Brain microvascular endothelial cell (primary cell): Measurements from ENCODE around the gene FOXA1.
"Not testable (repeated sequence)": the region's sequence is repeated elsewhere in the genome, so short reads cannot be mapped to it uniquely, and the experiment has no call there.

ENCODE experiments used
- DNase-seq: peaks from one replicate; pipeline ENCODE4 v3.0.0-alpha.2; 2020
- H3K27ac ChIP-seq: fragments of 250-450 bp; sonication (Bioruptor Pico); 2 replicates; pipeline ENCODE4 v1.5.1; 2020; ENCODE audit warnings: mild to moderate bottlenecking, moderate library complexity
- H3K27me3 ChIP-seq: fragments of 250-450 bp; sonication (Bioruptor Pico); replicated peaks from 2 replicates; pipeline ENCODE4 v1.5.1; 2020; ENCODE audit warnings: mild to moderate bottlenecking
- H3K36me3 ChIP-seq: fragments of 250-450 bp; sonication (Bioruptor Pico); replicated peaks from 2 replicates; pipeline ENCODE4 v1.5.1; 2020; ENCODE audit warnings: mild to moderate bottlenecking
- H3K4me3 ChIP-seq: 2 replicates; pipeline ENCODE4 v1.5.1; 2011; ENCODE audit warnings: low read depth, mild to moderate bottlenecking, control low read depth, low read length, moderate library complexity
- in situ Hi-C: cut with HindIII; loops from 2 replicates; pipeline ENCODE4 v1.10.0; 2017; ENCODE audit warnings: low sequenced_read_pairs, low pct_ligation_motif_present
- TF ChIP-seq, protein P1 (sequence below): IDR thresholded peaks from 2 replicates; pipeline ENCODE4 v1.5.1; 2011; ENCODE audit warnings: low read depth, mild to moderate bottlenecking, moderate library complexity, low read length, control low read depth, inconsistent platforms; ENCODE audit errors: missing control alignments

FOXA1 gene

DNA sequence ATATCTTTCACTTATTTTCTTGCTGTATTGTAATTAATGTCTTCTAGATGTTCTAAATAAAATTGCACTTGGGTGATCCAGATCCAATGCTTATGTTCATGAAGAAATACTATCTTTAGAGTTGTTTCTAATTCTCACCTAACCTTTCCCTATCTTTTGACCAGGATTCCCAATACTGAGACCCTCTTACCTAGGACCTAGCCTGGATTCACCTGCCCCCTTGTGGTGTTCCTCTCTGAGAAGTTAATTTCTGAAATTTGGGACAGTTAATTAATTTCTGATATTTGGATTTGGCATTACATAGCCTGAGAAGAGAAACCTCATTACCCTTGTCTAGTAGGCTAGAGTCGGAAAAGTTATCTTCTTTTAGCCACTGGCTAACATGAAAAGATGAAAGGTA is 29.5 kb downstream of the FOXA1 start:
- in situ Hi-C loops, result no loop called here
- no peak for DNase-seq
- Histone ChIP-seq H3K36me3 (no peaks in the 10 kb centered on the region), H3K27me3 (no peaks in the 10 kb centered on the region), H3K4me3 (no peak overlapping the region), H3K27ac (no peak overlapping the region)
- TF ChIP-seq, protein P1, sequence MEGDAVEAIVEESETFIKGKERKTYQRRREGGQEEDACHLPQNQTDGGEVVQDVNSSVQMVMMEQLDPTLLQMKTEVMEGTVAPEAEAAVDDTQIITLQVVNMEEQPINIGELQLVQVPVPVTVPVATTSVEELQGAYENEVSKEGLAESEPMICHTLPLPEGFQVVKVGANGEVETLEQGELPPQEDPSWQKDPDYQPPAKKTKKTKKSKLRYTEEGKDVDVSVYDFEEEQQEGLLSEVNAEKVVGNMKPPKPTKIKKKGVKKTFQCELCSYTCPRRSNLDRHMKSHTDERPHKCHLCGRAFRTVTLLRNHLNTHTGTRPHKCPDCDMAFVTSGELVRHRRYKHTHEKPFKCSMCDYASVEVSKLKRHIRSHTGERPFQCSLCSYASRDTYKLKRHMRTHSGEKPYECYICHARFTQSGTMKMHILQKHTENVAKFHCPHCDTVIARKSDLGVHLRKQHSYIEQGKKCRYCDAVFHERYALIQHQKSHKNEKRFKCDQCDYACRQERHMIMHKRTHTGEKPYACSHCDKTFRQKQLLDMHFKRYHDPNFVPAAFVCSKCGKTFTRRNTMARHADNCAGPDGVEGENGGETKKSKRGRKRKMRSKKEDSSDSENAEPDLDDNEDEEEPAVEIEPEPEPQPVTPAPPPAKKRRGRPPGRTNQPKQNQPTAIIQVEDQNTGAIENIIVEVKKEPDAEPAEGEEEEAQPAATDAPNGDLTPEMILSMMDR, result peak; percentile 36

- no peak for DNase-seq
- TF ChIP-seq, protein P1, result no peak
- no peaks in the 10 kb centered on the region for H3K27me3 ChIP-seq
- no peak overlapping the region for H3K27ac ChIP-seq
- H3K36me3 ChIP-seq, result no peaks in the 10 kb centered on the region
- in situ Hi-C loops, result no loop called here
- no peak overlapping the region for H3K4me3 ChIP-seq
Observed at GRCh38 chr14:37563189-37563588, 31.9 kb downstream of the FOXA1 start.

DNA sequence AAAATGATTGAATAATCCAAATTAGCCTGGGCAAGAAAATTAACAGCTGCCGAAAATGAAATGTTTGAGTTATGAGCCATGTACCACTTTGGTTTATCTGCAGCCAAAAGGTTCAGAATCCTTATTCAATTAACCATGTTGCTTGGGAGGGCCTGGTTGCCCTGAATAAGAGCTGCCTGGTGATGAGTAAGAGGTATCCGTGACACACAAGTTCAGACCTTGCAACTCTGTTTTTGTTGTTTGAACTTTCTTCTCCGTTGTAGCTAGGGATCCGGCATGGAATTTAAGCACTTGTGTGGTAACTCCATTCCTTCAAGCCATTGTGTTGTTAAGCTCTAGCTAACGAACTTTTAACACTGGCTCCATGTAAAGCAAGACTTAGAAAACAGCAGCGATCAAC is 35.7 kb downstream of the FOXA1 start:
- in situ Hi-C loops, result no loop called here
- H3K27ac ChIP-seq, result no peak overlapping the region
- H3K36me3 ChIP-seq, result no peaks in the 10 kb centered on the region
- H3K4me3 ChIP-seq, result no peak overlapping the region
- H3K27me3 ChIP-seq, result no peaks in the 10 kb centered on the region
- DNase-seq, result peak; percentile 49
- TF ChIP-seq, protein P1, result no peak

DNA sequence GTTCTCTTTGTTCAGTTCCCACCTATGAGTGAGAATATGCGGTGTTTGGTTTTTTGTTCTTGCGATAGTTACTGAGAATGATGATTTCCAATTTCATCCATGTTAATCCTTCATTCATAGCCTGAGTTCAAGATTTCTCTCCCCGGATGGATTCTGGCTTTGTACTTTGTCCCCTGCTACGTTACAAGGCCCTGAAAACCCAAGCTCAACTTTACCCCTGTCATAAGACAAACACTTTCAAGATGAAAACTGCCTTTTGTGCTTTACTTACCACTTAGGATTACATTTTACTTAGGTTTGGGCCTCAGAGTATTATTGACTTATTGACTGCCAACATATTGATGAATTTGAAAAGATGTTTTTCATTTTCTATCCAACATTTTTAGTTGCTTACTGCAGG is 36.3 kb downstream of the FOXA1 start:
- TF ChIP-seq, protein P1, result no peak
- in situ Hi-C loops, result no loop called here
- H3K4me3 ChIP-seq, result no peak overlapping the region
- no peak for DNase-seq
- H3K36me3 ChIP-seq, result no peaks in the 10 kb centered on the region
- no peaks in the 10 kb centered on the region for H3K27me3 ChIP-seq
- no peak overlapping the region for H3K27ac ChIP-seq

GRCh38 chr14:37555596-37555995 is 39.5 kb downstream of the FOXA1 start:
- H3K27ac ChIP-seq, in situ Hi-C loops, H3K4me3 ChIP-seq, H3K27me3 ChIP-seq, DNase-seq, H3K36me3 ChIP-seq: not testable (repeated sequence)

DNA sequence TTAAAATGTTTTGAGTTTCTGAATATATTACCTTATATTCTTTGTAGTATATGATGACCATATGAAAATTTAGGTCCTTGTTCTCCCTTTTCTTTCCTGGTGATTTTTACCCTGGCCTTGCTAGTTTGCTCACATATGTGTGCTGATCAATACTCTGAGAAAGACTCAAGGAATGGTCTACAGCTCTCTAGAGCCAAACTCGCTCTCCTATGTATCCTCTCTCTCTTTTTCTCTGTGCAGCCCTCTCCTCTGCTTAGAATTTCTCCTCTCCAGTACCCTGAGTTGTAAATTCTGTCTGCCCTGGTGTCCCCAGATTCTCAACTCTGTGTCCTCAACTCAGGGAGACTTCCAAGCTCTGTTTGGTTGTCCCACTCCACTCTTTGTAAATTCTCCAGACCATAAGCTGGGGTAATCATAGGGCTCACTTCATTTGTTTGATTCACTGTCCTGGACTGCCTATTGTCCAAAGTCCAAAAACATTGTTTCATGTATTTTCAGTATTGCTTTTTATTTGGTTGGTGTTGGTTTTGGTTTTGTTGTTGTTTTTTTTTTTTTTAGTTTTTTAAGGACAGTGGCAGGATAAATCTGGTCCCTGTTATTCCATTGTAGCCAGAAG is 41.0 kb downstream of the FOXA1 start:
- H3K36me3 ChIP-seq, result no peaks in the 10 kb centered on the region
- no peaks in the 10 kb centered on the region for H3K27me3 ChIP-seq
- H3K27ac ChIP-seq, result no peak overlapping the region
- in situ Hi-C loops, result no loop called here
- no peak for DNase-seq
- H3K4me3 ChIP-seq, result no peak overlapping the region
- TF ChIP-seq, protein P1, result no peak
